SK-N-DZ (cell line): ENCODE results near the gene SNX8.

Experiments
- DNase-seq: peaks from one replicate; pipeline ENCODE4 v3.0.0-alpha.2; 2015; ENCODE audit warnings: low spot score

Gene SNX8

GRCh38 chr7:2220954-2221353 is 93.3 kb downstream of the SNX8 start:
- DNase-seq = no peak

GRCh38 chr7:2220506-2220905 is 93.7 kb downstream of the SNX8 start:
- no peak for DNase-seq

- no peak for DNase-seq
Observed at GRCh38 chr7:2220030-2220429, 94.2 kb downstream of the SNX8 start.

- DNase-seq = no peak
Observed at GRCh38 chr7:2219606-2220005, 94.6 kb downstream of the SNX8 start.

- DNase-seq = no peak
Observed at GRCh38 chr7:2219136-2219535, 95.1 kb downstream of the SNX8 start.

- no peak for DNase-seq
Observed at GRCh38 chr7:2218444-2218785, 95.8 kb downstream of the SNX8 start.

GRCh38 chr7:2217716-2218443 is 96.4 kb downstream of the SNX8 start:
- DNase-seq = no peak

GRCh38 chr7:2217206-2217605 is 97.0 kb downstream of the SNX8 start:
- no peak for DNase-seq

- no peak for DNase-seq
Observed at GRCh38 chr7:2215851-2216250, 98.4 kb downstream of the SNX8 start.

GRCh38 chr7:2214636-2215035 is 99.6 kb downstream of the SNX8 start:
- DNase-seq = no peak

GRCh38 chr7:2213551-2214215 is 100.6 kb downstream of the SNX8 start:
- no peak for DNase-seq

GRCh38 chr7:2212906-2213305 is 101.3 kb downstream of the SNX8 start:
- no peak for DNase-seq

- no peak for DNase-seq
Observed at GRCh38 chr7:2211926-2212325, 102.3 kb downstream of the SNX8 start.

- DNase-seq = no peak
Observed at GRCh38 chr7:2211259-2211880, 102.9 kb downstream of the SNX8 start.

GRCh38 chr7:2210551-2211258 is 103.5 kb downstream of the SNX8 start:
- no peak for DNase-seq

- DNase-seq = no peak
Observed at GRCh38 chr7:2209961-2210323, 104.3 kb downstream of the SNX8 start.

- DNase-seq = peak; percentile 53
Observed at GRCh38 chr7:2209146-2209960, 104.9 kb downstream of the SNX8 start.

GRCh38 chr7:2208712-2209111 is 105.5 kb downstream of the SNX8 start:
- DNase-seq = no peak

GRCh38 chr7:2205036-2205780 is 109.0 kb downstream of the SNX8 start:
- no peak for DNase-seq

- DNase-seq = no peak
Observed at GRCh38 chr7:2204446-2204845, 109.8 kb downstream of the SNX8 start.

GRCh38 chr7:2203766-2204300 is 110.4 kb downstream of the SNX8 start:
- DNase-seq = peak; percentile 43
